Kidney glomerular epithelial cell (primary cell): ENCODE results near the gene PLEKHM3.

Experiments
- DNase-seq: peaks from one replicate; lab custom pipeline; 2025; lab: John Stamatoyannopoulos, UW

Gene PLEKHM3

DNA sequence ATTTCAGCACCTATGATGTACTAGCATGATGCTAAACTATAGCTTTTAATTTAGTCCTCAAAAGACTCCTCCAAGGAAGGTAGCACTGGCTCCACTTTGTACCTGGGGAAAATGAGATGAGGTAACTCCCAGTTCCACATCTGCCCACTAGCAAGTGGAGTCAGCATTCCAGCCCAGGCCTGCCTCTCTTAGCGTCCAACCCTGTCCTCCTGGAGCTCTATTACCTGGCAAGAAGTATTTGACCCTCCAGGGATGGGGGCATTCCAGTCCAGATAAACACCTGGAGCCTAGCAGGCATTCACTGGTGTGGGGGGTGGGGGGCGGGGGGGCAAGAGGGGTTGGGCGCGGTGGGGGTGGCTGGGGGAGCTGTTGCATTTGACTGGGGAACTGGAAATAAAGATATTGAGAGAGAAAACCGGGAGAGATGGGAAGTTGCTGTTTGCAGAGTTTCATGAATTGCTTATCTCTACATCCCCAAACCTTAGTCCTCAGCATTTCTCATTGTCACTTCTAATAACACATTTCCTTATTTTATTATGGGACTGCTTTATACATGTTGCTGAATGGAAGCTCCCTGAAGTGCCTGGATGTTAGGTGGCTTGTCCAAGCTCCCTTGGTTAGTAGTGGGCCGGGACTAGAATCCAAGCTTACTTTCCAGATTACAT, 233.6 kb downstream of the PLEKHM3 start:
- no peak for DNase-seq

DNA sequence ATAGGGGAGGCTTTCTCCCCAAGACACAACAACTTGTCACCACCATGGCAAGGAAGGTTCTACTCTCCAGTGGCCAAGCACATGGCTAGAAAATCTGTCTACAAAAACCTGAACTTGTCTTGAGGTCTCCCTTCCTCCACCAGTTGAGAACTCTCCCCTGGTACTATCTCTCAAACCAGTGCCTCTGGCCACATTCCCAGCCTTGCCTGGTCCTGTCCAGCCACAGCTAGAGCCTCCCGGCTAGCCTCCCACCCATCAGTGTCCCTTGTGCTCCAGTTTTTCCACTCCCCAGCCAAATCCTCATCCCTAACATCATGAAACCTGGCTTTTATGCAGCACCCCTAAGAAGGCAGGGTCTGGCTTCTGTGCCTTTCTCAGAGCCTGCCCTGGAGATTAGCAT, 234.4 kb downstream of the PLEKHM3 start:
- no peak for DNase-seq

DNA sequence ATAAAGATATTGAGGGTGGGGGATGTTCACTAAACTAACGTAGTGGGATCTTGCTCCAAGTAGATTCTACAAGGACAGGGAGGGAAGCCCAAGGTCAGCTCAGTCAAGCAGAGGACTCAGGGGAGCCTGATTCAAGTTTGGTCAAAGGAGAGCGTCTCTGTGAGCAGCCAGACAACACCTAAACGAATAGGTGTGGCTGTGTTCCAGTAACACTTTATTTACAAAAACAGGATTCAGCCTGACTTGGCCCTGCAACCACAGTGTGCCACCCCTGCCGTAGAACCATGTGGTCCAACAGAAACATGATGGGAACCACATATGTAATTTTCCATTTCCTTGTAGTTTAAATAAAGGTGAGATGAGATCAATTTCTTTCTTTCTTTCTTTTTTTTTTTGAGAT, 237.5 kb downstream of the PLEKHM3 start:
- no peak for DNase-seq

DNA sequence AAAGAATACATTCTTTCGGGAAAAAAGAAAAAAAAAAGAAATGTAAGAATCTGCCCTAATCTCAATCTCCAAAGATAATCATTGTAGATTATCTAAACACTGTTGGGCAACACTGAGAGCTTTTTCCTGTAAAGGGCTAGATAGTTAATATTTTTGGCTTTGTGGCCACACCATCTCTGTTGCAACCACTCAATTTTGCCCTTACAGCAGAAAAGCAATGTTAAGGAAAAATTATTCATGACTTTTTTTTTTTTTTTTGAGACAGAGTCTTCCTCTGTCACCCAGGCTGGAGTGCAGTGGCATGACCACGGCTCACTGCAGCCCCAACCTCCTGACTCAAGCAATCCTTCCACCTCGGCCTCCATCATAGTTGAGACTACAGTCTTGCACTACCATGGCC, 238.3 kb downstream of the PLEKHM3 start:
- DNase-seq = no peak

DNA sequence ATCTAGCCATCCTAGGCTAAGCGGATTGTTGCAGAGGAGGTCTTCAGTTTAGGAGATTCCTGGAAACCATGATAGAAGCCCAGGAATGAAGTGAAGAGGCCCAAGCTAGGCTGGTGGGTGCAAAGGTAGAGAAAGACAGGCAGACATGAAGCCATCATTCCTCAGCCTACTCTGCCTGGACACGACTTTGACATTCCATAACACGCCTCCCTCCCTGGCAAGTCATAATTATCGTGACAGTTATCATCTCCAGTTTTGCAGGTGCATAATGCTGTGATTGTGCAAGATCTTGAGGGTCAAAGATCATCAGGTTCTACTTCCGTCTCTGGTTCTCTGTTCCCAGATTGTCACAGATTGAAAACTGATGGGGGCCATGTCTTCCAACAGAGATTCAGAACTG, 240.4 kb downstream of the PLEKHM3 start:
- DNase-seq = no peak

DNA sequence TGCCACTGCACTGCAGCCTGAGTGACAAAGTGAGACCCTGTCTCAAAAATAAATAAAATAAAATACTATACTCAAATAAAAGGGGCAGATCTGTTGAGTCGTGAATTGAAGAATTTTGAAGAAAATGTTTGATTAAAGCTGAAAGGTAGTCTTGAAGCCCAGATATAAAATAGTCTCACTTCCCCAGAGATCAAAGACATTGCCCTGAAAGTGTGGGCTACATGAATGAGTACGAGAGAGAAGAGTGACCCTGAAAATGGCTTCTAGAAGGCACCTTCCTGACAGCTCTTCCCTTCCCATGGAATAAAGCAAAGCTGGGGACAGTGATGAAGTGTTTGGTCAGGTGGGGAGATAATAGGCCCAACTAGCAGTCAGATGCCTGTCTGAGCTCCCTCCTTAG, 241.8 kb downstream of the PLEKHM3 start:
- DNase-seq = no peak

DNA sequence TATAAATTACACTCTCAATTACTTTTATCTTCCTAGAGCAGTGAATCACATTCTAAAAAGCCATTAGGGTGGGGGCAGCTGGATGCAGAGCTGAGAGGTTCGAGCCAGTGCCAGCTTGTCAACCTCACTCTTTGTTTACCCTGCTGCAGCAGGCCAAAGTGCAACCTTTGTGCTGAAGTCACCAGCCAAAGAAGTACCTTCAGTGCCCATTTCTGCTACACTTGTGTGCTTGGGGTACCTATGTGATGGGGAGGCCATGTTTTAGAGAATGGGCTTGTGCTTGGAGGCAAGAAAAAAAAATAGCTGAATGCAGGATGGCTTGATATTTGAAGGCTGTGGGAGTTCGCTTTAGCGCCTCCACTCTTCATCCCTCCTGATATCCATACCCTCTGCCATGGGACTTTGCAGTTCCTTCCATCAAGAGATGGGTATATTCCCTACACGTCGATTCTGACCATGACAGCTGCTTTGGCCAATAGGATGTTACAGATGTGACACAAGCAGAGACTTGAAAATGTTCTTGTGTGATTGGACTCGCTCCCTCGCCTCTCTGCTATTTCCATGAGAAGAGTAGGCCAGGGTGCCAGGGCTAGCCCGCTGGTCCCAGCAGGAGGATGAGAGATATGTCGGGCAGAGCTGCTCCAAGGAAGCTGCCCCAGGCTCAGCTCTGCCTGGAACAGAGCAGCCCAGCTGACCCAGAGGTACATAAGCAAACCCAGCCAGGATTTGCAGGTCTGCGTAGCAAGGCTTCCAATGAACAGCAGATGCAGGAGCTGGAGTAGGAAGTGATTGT, 242.9 kb downstream of the PLEKHM3 start:
- DNase-seq = no peak

DNA sequence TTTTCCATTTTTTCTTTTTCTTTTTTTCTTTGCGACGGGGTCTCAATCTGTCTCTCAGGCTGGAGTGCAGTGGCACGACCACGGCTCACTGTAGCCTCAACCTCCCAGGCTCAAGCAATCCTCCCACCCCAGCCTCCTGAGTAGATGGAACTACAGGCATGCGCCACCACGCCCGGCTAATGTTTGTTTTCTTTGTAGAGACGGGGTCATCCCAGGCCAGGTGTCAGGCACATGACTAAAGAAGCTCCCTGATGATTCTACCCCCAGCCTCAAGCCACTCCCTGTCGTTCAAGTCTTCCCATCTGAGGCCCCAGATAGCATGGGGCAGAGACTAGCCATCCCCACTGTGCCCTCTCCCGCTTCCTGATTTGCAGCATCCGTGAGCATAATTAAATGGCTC, 245.8 kb downstream of the PLEKHM3 start:
- DNase-seq = no peak

DNA sequence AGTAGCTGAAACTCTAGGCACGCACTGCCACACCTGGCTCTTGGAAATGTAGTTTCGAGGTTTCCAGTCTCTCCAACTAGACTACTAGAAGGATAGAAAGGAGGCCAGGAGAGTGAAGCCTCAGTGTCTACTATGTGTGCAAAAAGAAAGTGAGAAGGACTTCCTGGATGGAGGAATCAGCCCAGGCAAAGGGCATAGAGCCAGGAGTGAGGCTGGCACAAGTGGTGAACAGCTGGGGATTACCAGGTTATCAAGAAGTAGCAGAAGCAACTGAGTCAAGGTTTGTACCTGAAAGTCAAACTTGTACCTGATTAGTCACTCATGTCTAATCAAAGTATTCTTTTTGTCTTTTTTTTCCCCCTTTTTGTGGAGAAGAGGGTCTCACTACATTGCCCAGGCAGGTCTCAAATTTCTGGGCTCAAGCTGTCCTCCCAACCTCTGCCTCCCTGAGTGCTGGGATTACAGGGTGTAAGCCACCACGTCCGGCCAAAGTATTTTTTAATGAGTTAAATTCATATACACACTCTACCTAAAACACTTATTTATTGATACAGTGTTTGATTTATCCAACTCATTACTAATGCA, 246.9 kb downstream of the PLEKHM3 start:
- DNase-seq = no peak

DNA sequence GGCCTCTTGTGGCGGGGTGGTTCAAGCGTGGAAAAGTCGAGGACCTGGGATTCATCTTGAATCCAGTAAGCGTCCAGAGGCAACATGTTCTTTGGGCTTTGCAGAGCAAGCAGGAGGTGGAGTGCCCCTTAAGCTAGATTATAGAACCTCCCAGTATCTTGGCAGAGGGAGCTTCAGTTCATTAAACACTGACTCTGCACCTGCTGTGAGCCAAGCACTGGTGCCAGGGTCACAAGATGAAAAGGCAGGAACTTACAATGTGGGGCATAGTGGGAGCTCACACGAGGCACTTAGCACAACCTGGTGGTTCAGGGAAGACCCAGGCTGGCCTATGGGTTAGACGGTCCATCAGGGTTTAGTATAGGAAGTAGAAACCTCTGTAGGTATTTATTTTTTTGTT, 248.2 kb downstream of the PLEKHM3 start:
- DNase-seq = no peak

DNA sequence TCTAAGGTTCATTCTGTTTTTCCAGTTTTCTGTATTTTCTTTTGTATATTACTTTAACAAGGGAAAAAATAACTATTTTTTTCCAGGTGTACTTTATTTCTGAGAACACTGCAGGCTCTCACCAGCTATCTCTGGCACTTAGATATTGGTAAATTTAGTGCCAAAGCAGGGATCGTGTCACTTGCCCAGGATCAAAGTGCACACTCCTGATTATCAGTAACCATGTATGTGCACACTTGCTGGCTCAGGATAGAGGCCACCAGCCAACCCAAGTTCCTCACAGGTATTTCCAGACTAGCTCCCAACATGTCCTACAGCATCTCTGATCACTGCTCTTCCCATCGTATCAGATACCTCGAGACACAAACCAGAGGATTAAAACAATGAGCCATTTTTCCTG, 249.9 kb downstream of the PLEKHM3 start:
- no peak for DNase-seq

DNA sequence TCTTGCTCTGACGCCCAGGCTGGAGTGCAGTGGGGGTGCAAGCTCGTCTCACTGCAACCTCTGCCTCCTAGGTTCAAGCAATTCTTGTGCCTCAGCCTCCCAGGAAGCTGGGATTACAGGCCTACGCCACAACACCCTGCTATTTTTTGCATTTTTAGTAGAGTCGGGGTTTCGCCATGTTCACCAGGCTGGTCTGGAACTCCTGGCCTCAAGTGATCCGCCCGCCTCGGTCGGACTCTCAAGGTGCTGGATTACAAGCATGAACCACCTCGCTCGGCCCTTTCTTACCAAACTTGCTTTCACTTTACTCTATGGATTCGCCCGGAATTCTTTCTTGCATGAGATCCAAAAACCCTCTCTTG, 252.5 kb downstream of the PLEKHM3 start:
- no peak for DNase-seq

DNA sequence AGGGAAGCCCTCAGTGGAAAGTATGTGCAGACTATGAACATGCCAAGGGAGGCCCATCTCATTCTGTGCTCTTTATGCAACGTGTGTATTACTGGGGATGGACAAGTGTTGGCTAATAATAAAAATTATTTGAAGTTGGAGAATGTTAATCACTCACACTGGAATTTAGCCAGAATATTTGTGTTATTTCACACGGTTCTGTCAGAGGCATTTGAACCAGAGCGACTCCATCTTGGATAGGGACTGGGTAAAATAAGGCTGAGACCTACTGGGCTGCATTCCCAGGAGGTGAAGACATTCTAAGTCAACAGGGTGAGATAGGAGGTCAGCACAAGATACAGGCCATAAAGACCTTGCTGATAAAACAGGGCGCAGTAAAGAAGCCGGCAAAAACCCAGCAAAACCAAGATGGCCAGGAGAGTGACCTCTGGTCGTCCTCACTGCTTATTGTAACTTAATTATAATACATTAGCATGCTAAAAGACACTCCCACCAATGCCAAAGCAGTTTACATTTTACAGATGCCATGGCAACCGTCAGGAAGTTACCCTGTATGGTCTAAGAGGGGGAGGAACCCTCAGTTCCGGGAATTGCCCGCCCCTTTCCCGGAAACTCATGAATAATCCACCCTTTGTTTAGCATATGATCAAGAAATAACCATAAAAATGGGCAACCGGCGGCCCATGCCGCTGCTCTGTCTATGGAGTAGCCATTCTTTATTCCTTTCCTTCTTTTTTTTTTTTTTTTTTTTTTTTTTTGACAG, 253.1 kb downstream of the PLEKHM3 start:
- DNase-seq = no peak

DNA sequence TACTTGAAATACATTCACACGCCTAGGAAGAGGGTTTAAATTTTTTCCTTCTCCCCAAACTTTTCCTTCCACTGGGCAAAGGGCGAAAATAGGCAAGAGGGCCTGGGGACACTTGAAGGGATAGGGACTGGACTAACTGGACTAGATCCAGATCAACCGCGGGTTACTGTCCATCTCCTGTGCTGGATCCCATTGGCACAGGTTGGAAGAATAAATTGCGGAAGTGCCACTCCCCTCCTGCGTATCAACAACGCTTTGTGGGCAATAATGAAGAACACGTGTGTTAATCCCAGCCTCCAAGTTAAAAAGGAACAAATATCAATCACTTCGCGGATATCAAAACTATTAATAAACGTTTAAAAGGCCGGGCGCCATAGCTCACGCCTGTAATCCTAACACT, 253.9 kb downstream of the PLEKHM3 start:
- DNase-seq = no peak
